SK-N-SH treated with all-trans-retinoic acid at 6 μM for 48 hours (cell line): Measurements from ENCODE around the gene MSRB1.

Experiments
- BACH2 ChIP-seq: fragments of 250-450 bp; sonication (Bioruptor Pico); IDR thresholded peaks from 2 replicates; pipeline ENCODE4 v1.9.0; 2021; ENCODE audit warnings: mild to moderate bottlenecking, borderline replicate concordance
- ZNF8 ChIP-seq: fragments of 450-650 bp; formaldehyde crosslinking; IDR thresholded peaks from 2 replicates; pipeline ENCODE4 v1.5.0; 2020; ENCODE audit warnings: mild to moderate bottlenecking, moderate library complexity

GRCh38 chr16:1917665-1918350, 25.2 kb downstream of the MSRB1 start:
- no peak for TF ChIP-seq BACH2
- no peak for TF ChIP-seq ZNF8 (CRISPR knock-in tag)
